ENCODE measurements around the gene HUS1B.

DNA sequence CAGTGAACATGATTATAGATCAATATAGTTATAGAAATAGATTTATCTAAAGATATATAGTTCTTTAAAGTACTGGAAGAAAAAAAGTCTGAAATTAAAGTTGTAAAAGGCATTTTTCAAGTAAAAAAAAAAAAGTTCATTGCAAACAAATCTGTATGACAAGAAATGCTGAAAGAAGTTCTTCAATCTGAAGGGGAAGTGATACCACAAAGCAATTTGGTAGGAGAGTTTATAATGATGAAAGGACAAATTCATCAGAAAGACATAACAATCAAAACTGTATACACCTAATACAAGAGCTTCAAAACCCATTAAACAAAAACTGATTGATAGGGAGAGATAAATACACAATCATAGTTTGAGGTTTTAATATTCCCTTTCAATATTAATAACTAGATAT is 14.1 kb downstream of the HUS1B start:
- TF ChIP-seq CTCF (IDR thresholded peaks at IDR 0.05; ENCODE audit: poor library complexity) (no peak), EZH2phosphoT487 (IDR thresholded peaks at IDR 0.05; ENCODE audit: low read depth, severe bottlenecking, unreplicated experiment) (no peak)

Measured in hepatocyte (in vitro differentiated cells).